ENCODE results near the gene TMTC1. TPM values are rescaled to one million over a fixed set of nuclear protein-coding genes. Genes with fewer than 3 reads are reported as not detected.

Gene TMTC1
- total and polyA plus RNA-seq, 2 donors (not counting 1 experiment from before 2014, with no cell fraction given): 62.2 to 222 TPM

DNA sequence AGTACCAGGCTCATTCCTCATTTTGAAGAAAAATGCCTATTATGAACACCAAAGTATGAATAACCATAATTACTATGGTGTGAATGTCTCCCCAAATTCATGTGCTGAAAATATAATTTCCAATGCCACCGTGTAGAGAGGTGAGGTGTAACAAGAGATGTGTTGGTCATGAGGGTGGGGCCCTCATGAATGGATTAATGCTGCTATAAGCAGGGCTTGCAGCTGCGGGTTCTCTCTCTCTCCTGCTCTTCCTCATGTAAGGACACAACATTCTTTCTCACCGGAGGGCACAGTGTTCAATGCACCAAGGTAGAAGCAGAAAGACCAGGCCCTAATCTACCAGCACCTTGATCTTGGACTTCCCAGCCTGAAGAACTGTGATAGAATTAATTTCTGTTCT, 70.0 kb downstream of the TMTC1 start:
- no peak for DNase-seq (ENCODE audit: low read depth in 2 of 2)
- H3K9ac ChIP-seq (ENCODE audit: insufficient read depth, low read length): no peak overlapping the region
- TF ChIP-seq, protein P1, sequence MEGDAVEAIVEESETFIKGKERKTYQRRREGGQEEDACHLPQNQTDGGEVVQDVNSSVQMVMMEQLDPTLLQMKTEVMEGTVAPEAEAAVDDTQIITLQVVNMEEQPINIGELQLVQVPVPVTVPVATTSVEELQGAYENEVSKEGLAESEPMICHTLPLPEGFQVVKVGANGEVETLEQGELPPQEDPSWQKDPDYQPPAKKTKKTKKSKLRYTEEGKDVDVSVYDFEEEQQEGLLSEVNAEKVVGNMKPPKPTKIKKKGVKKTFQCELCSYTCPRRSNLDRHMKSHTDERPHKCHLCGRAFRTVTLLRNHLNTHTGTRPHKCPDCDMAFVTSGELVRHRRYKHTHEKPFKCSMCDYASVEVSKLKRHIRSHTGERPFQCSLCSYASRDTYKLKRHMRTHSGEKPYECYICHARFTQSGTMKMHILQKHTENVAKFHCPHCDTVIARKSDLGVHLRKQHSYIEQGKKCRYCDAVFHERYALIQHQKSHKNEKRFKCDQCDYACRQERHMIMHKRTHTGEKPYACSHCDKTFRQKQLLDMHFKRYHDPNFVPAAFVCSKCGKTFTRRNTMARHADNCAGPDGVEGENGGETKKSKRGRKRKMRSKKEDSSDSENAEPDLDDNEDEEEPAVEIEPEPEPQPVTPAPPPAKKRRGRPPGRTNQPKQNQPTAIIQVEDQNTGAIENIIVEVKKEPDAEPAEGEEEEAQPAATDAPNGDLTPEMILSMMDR (conservative IDR thresholded peaks at IDR 0.05 in 1 of 2, IDR thresholded peaks at IDR 0.05 in 1 of 2; ENCODE audit: low read depth in 1 of 2, low read length in 2 of 2): no peak
- TF ChIP-seq EZH2 (IDR thresholded peaks at IDR 0.05; ENCODE audit: low read length, missing control alignments): no peak
- no peak overlapping the region for H3K27ac ChIP-seq (ENCODE audit: insufficient read depth, low read length)
- H3K27me3 ChIP-seq (ENCODE audit: control insufficient read depth, insufficient read depth, low read length): no peaks in the 10 kb centered on the region
- no peaks in the 10 kb centered on the region for H3K9me3 ChIP-seq (ENCODE audit: control insufficient read depth, insufficient read depth, low read depth, low read length)
- H4K20me1 ChIP-seq (ENCODE audit: control insufficient read depth, extremely low read depth, insufficient read depth, low read length): no peaks in the 10 kb centered on the region
- no peak overlapping the region for H2AFZ ChIP-seq (ENCODE audit: low read length)
- no peaks in the 10 kb centered on the region for H3K79me2 ChIP-seq (ENCODE audit: control insufficient read depth, insufficient read depth, low read length)
- peaks cover 2% of the 10 kb centered on the region for H3K4me1 ChIP-seq (ENCODE audit: control insufficient read depth, extremely low read depth, insufficient read depth, low read length)
- H3K4me2 ChIP-seq (ENCODE audit: extremely low read depth, insufficient read depth, low read length): no peak overlapping the region
- H3K4me3 ChIP-seq (replicated peaks in 1 of 4; ENCODE audit: control extremely low read depth in 1 of 4, insufficient read depth in 1 of 4, low read depth in 3 of 4, low read length in 4 of 4): no peak overlapping the region
- no peaks in the 10 kb centered on the region for H3K36me3 ChIP-seq (ENCODE audit: control insufficient read depth, insufficient read depth, low read length)

DNA sequence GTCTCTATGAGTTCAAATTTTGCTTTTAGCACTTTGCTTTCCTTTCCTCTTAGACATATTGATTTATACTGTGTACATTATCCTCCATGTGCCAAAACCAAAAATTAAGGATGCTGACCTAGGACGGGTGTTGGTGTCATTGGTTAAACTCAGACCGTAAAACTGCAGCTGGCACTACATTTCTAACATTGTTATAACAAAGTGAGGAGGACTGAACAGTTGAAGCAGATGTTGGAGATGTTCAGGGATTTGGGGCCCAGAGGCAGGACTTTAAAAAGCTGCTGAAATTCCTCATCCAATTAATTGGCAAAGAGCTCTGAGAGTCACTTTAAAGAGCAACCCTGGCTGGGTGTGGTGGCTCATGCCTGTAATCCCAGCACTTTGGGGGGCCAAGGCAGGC, 72.4 kb downstream of the TMTC1 start:
- TF ChIP-seq EZH2 (IDR thresholded peaks at IDR 0.05; ENCODE audit: low read length, missing control alignments): no peak
- TF ChIP-seq, protein P1 (conservative IDR thresholded peaks at IDR 0.05 in 1 of 2, IDR thresholded peaks at IDR 0.05 in 1 of 2; ENCODE audit: low read depth in 1 of 2, low read length in 2 of 2): no peak
- Histone ChIP-seq H3K4me1 (ENCODE audit: control insufficient read depth, extremely low read depth, insufficient read depth, low read length) (peaks cover 2% of the 10 kb centered on the region), H3K27me3 (ENCODE audit: control insufficient read depth, insufficient read depth, low read length) (no peaks in the 10 kb centered on the region), H3K36me3 (ENCODE audit: control insufficient read depth, insufficient read depth, low read length) (no peaks in the 10 kb centered on the region), H3K4me3 (replicated peaks in 1 of 4; ENCODE audit: control extremely low read depth in 1 of 4, insufficient read depth in 1 of 4, low read depth in 3 of 4, low read length in 4 of 4) (no peak overlapping the region), H3K4me2 (ENCODE audit: extremely low read depth, insufficient read depth, low read length) (no peak overlapping the region), H4K20me1 (ENCODE audit: control insufficient read depth, extremely low read depth, insufficient read depth, low read length) (no peaks in the 10 kb centered on the region), H3K79me2 (ENCODE audit: control insufficient read depth, insufficient read depth, low read length) (no peaks in the 10 kb centered on the region), H3K9me3 (ENCODE audit: control insufficient read depth, insufficient read depth, low read depth, low read length) (no peaks in the 10 kb centered on the region), H3K9ac (ENCODE audit: insufficient read depth, low read length) (no peak overlapping the region), H2AFZ (ENCODE audit: low read length) (no peak overlapping the region), H3K27ac (ENCODE audit: insufficient read depth, low read length) (no peak overlapping the region)
- peak in 1 of 2 donors; percentile 71 for DNase-seq (ENCODE audit: low read depth in 2 of 2)

DNA sequence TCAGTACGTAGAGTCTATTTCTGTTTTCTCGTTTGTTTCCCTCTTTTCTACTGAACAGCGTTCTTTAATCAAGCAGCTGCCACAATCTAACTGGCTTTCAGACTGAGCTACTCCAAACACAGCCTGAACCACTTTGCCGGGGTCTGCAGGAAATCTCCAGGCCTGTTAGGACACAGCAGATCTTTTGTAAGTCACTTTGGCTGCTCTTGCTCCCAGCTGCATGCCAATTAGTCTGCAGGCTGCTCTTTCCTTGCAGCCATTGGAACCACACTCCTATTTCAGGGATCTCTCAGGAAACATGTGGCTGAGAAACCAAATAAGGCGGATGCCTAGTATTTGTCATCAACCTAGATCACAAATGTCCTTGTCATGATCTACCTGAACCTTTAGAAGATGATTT, 73.6 kb downstream of the TMTC1 start:
- Histone ChIP-seq H3K4me3 (replicated peaks in 1 of 4; ENCODE audit: control extremely low read depth in 1 of 4, insufficient read depth in 1 of 4, low read depth in 3 of 4, low read length in 4 of 4) (no peak overlapping the region), H3K36me3 (ENCODE audit: control insufficient read depth, insufficient read depth, low read length) (no peaks in the 10 kb centered on the region), H3K27ac (ENCODE audit: insufficient read depth, low read length) (no peak overlapping the region), H3K4me2 (ENCODE audit: extremely low read depth, insufficient read depth, low read length) (no peak overlapping the region), H3K27me3 (ENCODE audit: control insufficient read depth, insufficient read depth, low read length) (no peaks in the 10 kb centered on the region), H3K9ac (ENCODE audit: insufficient read depth, low read length) (no peak overlapping the region), H3K9me3 (ENCODE audit: control insufficient read depth, insufficient read depth, low read depth, low read length) (no peaks in the 10 kb centered on the region), H2AFZ (ENCODE audit: low read length) (no peak overlapping the region), H3K4me1 (ENCODE audit: control insufficient read depth, extremely low read depth, insufficient read depth, low read length) (peaks cover 2% of the 10 kb centered on the region), H4K20me1 (ENCODE audit: control insufficient read depth, extremely low read depth, insufficient read depth, low read length) (no peaks in the 10 kb centered on the region), H3K79me2 (ENCODE audit: control insufficient read depth, insufficient read depth, low read length) (no peaks in the 10 kb centered on the region)
- DNase-seq (ENCODE audit: low read depth in 2 of 2): peak; percentile 25 to 53
- TF ChIP-seq, protein P1 (conservative IDR thresholded peaks at IDR 0.05 in 1 of 2, IDR thresholded peaks at IDR 0.05 in 1 of 2; ENCODE audit: low read depth in 1 of 2, low read length in 2 of 2): no peak
- TF ChIP-seq EZH2 (IDR thresholded peaks at IDR 0.05; ENCODE audit: low read length, missing control alignments): no peak
